Measurements from ENCODE around the gene PIGT.

- no peak for TF ChIP-seq CTCF (IDR thresholded peaks at IDR 0.05)
- TF ChIP-seq EP300 (IDR thresholded peaks at IDR 0.05): no peak
- no peak for TF ChIP-seq POLR2A (IDR thresholded peaks at IDR 0.05)
- no peak for TF ChIP-seq POLR2AphosphoS5 (IDR thresholded peaks at IDR 0.05)
These were observed 49.3 kb upstream of the PIGT start for GRCh38 chr20:45366631-45367030.
